Vagina (tissue), 2 donors: ENCODE measurements around the gene MAPK6.
"Not testable (repeated sequence)": the region's sequence is repeated elsewhere in the genome, so short reads cannot be mapped to it uniquely, and the experiment has no call there.

ENCODE experiments used
- CTCF ChIP-seq, 3 experiments: fragments of 450-650 bp in 2 of 3; fragments of 200-600 bp in 1 of 3; sonication (generic) in 1 of 3; IDR thresholded peaks; one replicate each; pipeline ENCODE4 v1.5.1; 2017 to 2019; ENCODE audit warnings: antibody characterized with exemption in 3 of 3, mild to moderate bottlenecking in 2 of 3, moderate library complexity in 2 of 3
- POLR2A ChIP-seq, 2 donors: fragments of 450-650 bp; IDR thresholded peaks; one replicate each; pipeline ENCODE4 v1.6.1; 2017; ENCODE audit warnings: antibody characterized with exemption in 2 of 2, mild to moderate bottlenecking in 2 of 2, moderate library complexity in 2 of 2
- POLR2AphosphoS5 ChIP-seq, 2 donors: sonication (generic); formaldehyde crosslinking; IDR thresholded peaks; one replicate each; pipeline ENCODE4 v1.9.0; 2017; ENCODE audit warnings: antibody characterized with exemption in 2 of 2, mild to moderate bottlenecking in 2 of 2, low read depth in 1 of 2; ENCODE audit not compliant: insufficient read depth in 1 of 2

- not testable (repeated sequence) for TF ChIP-seq CTCF (IDR thresholded peaks at IDR 0.05); POLR2AphosphoS5 (IDR thresholded peaks at IDR 0.05; ENCODE audit: insufficient read depth in 1 of 2, low read depth in 1 of 2); POLR2A (IDR thresholded peaks at IDR 0.05)
Observed at GRCh38 chr15:52003089-52003488, 15.9 kb upstream of the MAPK6 start.
